SK-N-SH (cell line): ENCODE measurements around the gene MSH5. TPM values are rescaled to one million over a fixed set of nuclear protein-coding genes. Genes with fewer than 3 reads are reported as not detected.

Experiments used
- CTCF ChIA-PET: fragments of 300-600, 350-600 bp; formaldehyde crosslinking; extraction: SDS; loops from one replicate; lab custom pipeline; 2021; lab: Yijun Ruan, JAX
- POLR2A ChIA-PET: fragments of 350-600 bp; sonication (Branson Sonifier 250); formaldehyde crosslinking; extraction: SDS; loops from one replicate; lab custom pipeline; 2020; ENCODE audit warnings: antibody characterized with exemption, inconsistent platforms; lab: Yijun Ruan, JAX
- DNase-seq: peaks from one replicate; pipeline ENCODE4 v3.0.0; 2012
- H2AFZ ChIP-seq: fragments of 200-600 bp; sonication (generic); 2 replicates; pipeline ENCODE4 v1.8.1; 2016; ENCODE audit warnings: antibody characterized with exemption, mild to moderate bottlenecking, low read depth
- H3F3A ChIP-seq: fragments of 200-600 bp; sonication (generic); replicated peaks from 2 replicates; pipeline ENCODE3; 2016; ENCODE audit warnings: antibody characterized with exemption, mild to moderate bottlenecking; ENCODE audit not compliant: insufficient read depth
- H3K27ac ChIP-seq, 2 experiments: fragments of 200-500 bp in 1 of 2; fragments of 200-600 bp in 1 of 2; sonication (Bioruptor generic) in 1 of 2; sonication (generic), shearing (Covaris generic) in 1 of 2; 2 replicates each; pipeline versions ENCODE4 v1.5.1 to v1.6.1; 2014 to 2016; ENCODE audit warnings: low read depth in 2 of 2, inconsistent platforms in 1 of 2, low read length in 1 of 2, mild to moderate bottlenecking in 1 of 2, mixed read lengths in 1 of 2
- H3K27me3 ChIP-seq: fragments of 200-600 bp; sonication (generic), shearing (Covaris generic); 2 replicates; pipeline ENCODE4 v1.6.1; 2016; ENCODE audit warnings: mixed run types; ENCODE audit not compliant: insufficient read depth
- H3K36me3 ChIP-seq, 2 experiments: fragments of 200-500 bp in 1 of 2; fragments of 200-600 bp in 1 of 2; sonication (Bioruptor generic) in 1 of 2; sonication (generic) in 1 of 2; replicated peaks in 1 of 2; 2 replicates each; pipeline versions ENCODE3 to v1.5.1; 2014 to 2016; ENCODE audit warnings: low read length in 1 of 2, mild to moderate bottlenecking in 1 of 2; ENCODE audit not compliant: insufficient read depth in 2 of 2, control insufficient read depth in 1 of 2
- H3K4me1 ChIP-seq, 2 experiments: fragments of 200-500 bp in 1 of 2; fragments of 200-600 bp in 1 of 2; sonication (Bioruptor generic) in 1 of 2; sonication (generic), shearing (Covaris generic) in 1 of 2; 2 replicates each; pipeline versions ENCODE4 v1.5.1 to v1.6.1; 2014 to 2016; ENCODE audit warnings: low read depth in 1 of 2, low read length in 1 of 2, mixed run types in 1 of 2; ENCODE audit not compliant: insufficient read depth in 2 of 2, control insufficient read depth in 1 of 2
- H3K4me2 ChIP-seq: fragments of 200-600 bp; sonication (generic), shearing (Covaris generic); 2 replicates; pipeline ENCODE4 v1.6.1; 2017; ENCODE audit warnings: mixed run types
- H3K4me3 ChIP-seq, 2 experiments: fragments of 200-500 bp in 1 of 2; fragments of 200-600 bp in 1 of 2; sonication (Bioruptor generic) in 1 of 2; sonication (generic), shearing (Covaris generic) in 1 of 2; 2 replicates each; pipeline versions ENCODE4 v1.5.1 to v1.8.1; 2014 to 2016; ENCODE audit warnings: low read depth in 2 of 2, inconsistent platforms in 1 of 2, low read length in 1 of 2, mild to moderate bottlenecking in 1 of 2, mixed read lengths in 1 of 2, moderate library complexity in 1 of 2
- H3K79me2 ChIP-seq: fragments of 200-600 bp; sonication (generic); 2 replicates; pipeline ENCODE4 v1.8.1; 2017; ENCODE audit warnings: mild to moderate bottlenecking; ENCODE audit not compliant: insufficient read depth
- H3K9ac ChIP-seq: fragments of 200-600 bp; sonication (generic); 2 replicates; pipeline ENCODE4 v1.6.1; 2017; ENCODE audit warnings: mixed run types
- H3K9me2 ChIP-seq: fragments of 200-600 bp; sonication (generic); 2 replicates; pipeline ENCODE4 v1.6.1; 2017; ENCODE audit warnings: mixed run types
- H3K9me3 ChIP-seq: fragments of 200-600 bp; sonication (generic); 2 replicates; pipeline ENCODE4 v1.6.1; 2017; ENCODE audit warnings: mixed run types, mild to moderate bottlenecking, moderate library complexity
- H4K20me1 ChIP-seq: fragments of 200-600 bp; sonication (generic); 2 replicates; pipeline ENCODE4 v1.6.1; 2017; ENCODE audit warnings: mild to moderate bottlenecking, mixed run types; ENCODE audit not compliant: insufficient read depth
- CHD2 ChIP-seq: fragments of 150-350 bp; IDR thresholded peaks from 2 replicates; pipeline ENCODE4 v1.6.1; 2018; ENCODE audit warnings: low read length; ENCODE audit not compliant: partially characterized antibody
- CTCF ChIP-seq: fragments of 200-600 bp; sonication (generic); IDR thresholded peaks from 2 replicates; pipeline ENCODE4 v1.6.1; 2017; ENCODE audit warnings: antibody characterized with exemption, mild to moderate bottlenecking, moderate library complexity
- FOSL2 ChIP-seq: IDR thresholded peaks from 2 replicates; pipeline ENCODE4 v1.4.0; 2012; ENCODE audit warnings: low read depth, mild to moderate bottlenecking, moderate library complexity, borderline replicate concordance
- MEF2A ChIP-seq: IDR thresholded peaks from 2 replicates; pipeline ENCODE4 v1.4.0; 2012; ENCODE audit warnings: low read depth, borderline replicate concordance
- MXI1 ChIP-seq: IDR thresholded peaks from 2 replicates; pipeline ENCODE4 v1.6.1; 2012; ENCODE audit warnings: mild to moderate bottlenecking, low read depth, low read length, improper control_type of control experiment
- PBX3 ChIP-seq: IDR thresholded peaks from 2 replicates; pipeline ENCODE4; 2012
- RAD21 ChIP-seq: IDR thresholded peaks from 2 replicates; pipeline ENCODE4 v1.6.1; 2012; ENCODE audit warnings: mild to moderate bottlenecking, low read length
- SMC3 ChIP-seq: IDR thresholded peaks from 2 replicates; pipeline ENCODE4 v1.6.1; 2012; ENCODE audit warnings: low read depth, low read length, improper control_type of control experiment
- TAF1 ChIP-seq: IDR thresholded peaks from 2 replicates; pipeline ENCODE4 v1.6.1; 2012; ENCODE audit warnings: low read depth, mild to moderate bottlenecking, low read length, moderate library complexity, borderline replicate concordance
- USF1 ChIP-seq: IDR thresholded peaks from 2 replicates; pipeline ENCODE4 v1.4.0; 2012; ENCODE audit warnings: low read depth, borderline replicate concordance
- WGBS: methylation state at CpG from one replicate; pipeline ENCODE4 v1.1.6; 2017; ENCODE audit warnings: low lambda C conversion rate; 5-methylcytosine and 5-hydroxymethylcytosine counted together
- polyA plus RNA-seq, 3 experiments: library from polyadenylated mRNA; depleted of rRNA; stranded (reverse); fragments of >200 nt; gene quantifications; 2 replicates each; pipeline ENCODE4 v1.2.3, GENCODE V29; 2012

The MSH5 gene
- polyA plus RNA-seq, 1 of the 3 experiments (the other 2 are of a cell fraction), result 16.0 TPM

GRCh38 chr6:31785475-31785874, 45.7 kb downstream of the MSH5 start (continued):
- no peak for TF ChIP-seq USF1
- no peak for TF ChIP-seq FOSL2
- no peak for TF ChIP-seq SMC3
- no peak for TF ChIP-seq TAF1
- TF ChIP-seq, all 33 proteins: peak for 0

GRCh38 chr6:31791324-31792089, 51.7 kb downstream of the MSH5 start:
- WGBS, result 65% methylated on average over 10 of the region's 12 CpGs
- Histone ChIP-seq H3K36me3 (peaks cover 21 to 25% of the 10 kb centered on the region in 2 experiments), H3K9ac (no peak overlapping the region), H3K4me3 (no peak overlapping the region), H3K9me3 (no peaks in the 10 kb centered on the region), H3K9me2 (no peaks in the 10 kb centered on the region), H3K27ac (no peak overlapping the region), H3K79me2 (peaks cover 42% of the 10 kb centered on the region), H3K27me3 (no peaks in the 10 kb centered on the region), H4K20me1 (no peaks in the 10 kb centered on the region), H3K4me2 (no peak overlapping the region), H2AFZ (no peak overlapping the region), H3F3A (peaks cover 13% of the 10 kb centered on the region), H3K4me1 (peaks cover 3 to 12% of the 10 kb centered on the region in 2 experiments; a peak in 3 of 4 replicates)
- TF ChIP-seq RAD21 (peak; percentile 52), PBX3 (no peak), CHD2 (no peak), SMC3 (peak; percentile 26; the same call in 1 of the 2 replicates), CTCF (peak; percentile 68), MEF2A (no peak), MXI1 (0 out of 2 replicates have a peak, but pooled peaks have one; percentile 46)
- ChIA-PET CTCF (interaction anchor here (0.5 to 3.8 kb wide), 39 partner anchors 9 to 149 kb away, joined by 3 to 62 read pairs (median 4); partner anchors contain the start of genes ABHD16A, C6orf47, CLIC1 and DDAH2), POLR2A (interaction anchor here (0.6 to 1.2 kb wide), 5 partner anchors 8 to 62 kb away, joined by 3 to 4 read pairs (median 3); partner anchors contain the start of gene HSPA1B)
- DNase-seq, result peak; percentile 86
